KOPT-K1 (cell line): Measurements from ENCODE around the gene OR2L13.
"Not testable (repeated sequence)": the region's sequence is repeated elsewhere in the genome, so short reads cannot be mapped to it uniquely, and the experiment has no call there.

ENCODE experiments used
- H3K27ac ChIP-seq: fragments of 200-600 bp; sonication (generic); 2 replicates; pipeline ENCODE4 v1.5.1; 2016; ENCODE audit warnings: antibody characterized with exemption, mild to moderate bottlenecking, low read depth, low read length; ENCODE audit not compliant: poor library complexity, severe bottlenecking
- H3K36me3 ChIP-seq: fragments of 200-600 bp; sonication (generic); 2 replicates; pipeline ENCODE4 v1.5.1; 2017; ENCODE audit warnings: antibody characterized with exemption, mild to moderate bottlenecking, low read length, moderate library complexity; ENCODE audit not compliant: insufficient read depth
- H3K9me3 ChIP-seq: fragments of 200-600 bp; sonication (generic); 2 replicates; pipeline ENCODE4 v1.5.1; 2017; ENCODE audit warnings: antibody characterized with exemption, low read length, mild to moderate bottlenecking; ENCODE audit not compliant: insufficient read depth, poor library complexity, severe bottlenecking

OR2L13 gene

GRCh38 chr1:248094884-248095283 is at the start of gene OR2L13:
TSS of gene OR2L13 (plus strand) at chr1:248095184. CDS start at chr1:248099376, 4,192 bp downstream.
- Histone ChIP-seq H3K36me3 (no peaks in the 10 kb centered on the region), H3K27ac (no peak within 1 kb of the TSS), H3K9me3 (no peaks in the 10 kb centered on the region)

GRCh38 chr1:248045209-248045608 is 49.8 kb upstream of the OR2L13 start:
- H3K36me3 ChIP-seq = no peaks in the 10 kb centered on the region
- H3K27ac ChIP-seq = no peak overlapping the region
- H3K9me3 ChIP-seq = no peaks in the 10 kb centered on the region

- H3K9me3 ChIP-seq = no peaks in the 10 kb centered on the region
Measured at GRCh38 chr1:248046536-248046935, 48.4 kb upstream of the OR2L13 start, which contains the start of gene OR2L3. TSS of gene OR2L3 (plus strand) at chr1:248046836. CDS start at chr1:248060682, 13,846 bp downstream.

GRCh38 chr1:248047008-248047407 is 48.0 kb upstream of the OR2L13 start:
- H3K9me3 ChIP-seq = no peaks in the 10 kb centered on the region
- no peaks in the 10 kb centered on the region for H3K36me3 ChIP-seq
- no peak overlapping the region for H3K27ac ChIP-seq

More at GRCh38 chr1:248046536-248046935, 48.4 kb upstream of the OR2L13 start, which contains the start of gene OR2L3:
- Histone ChIP-seq H3K27ac (no peak within 1 kb of the TSS), H3K36me3 (no peaks in the 10 kb centered on the region)

GRCh38 chr1:248054671-248055070 is 40.3 kb upstream of the OR2L13 start:
- no peaks in the 10 kb centered on the region for H3K9me3 ChIP-seq
- no peaks in the 10 kb centered on the region for H3K36me3 ChIP-seq
- H3K27ac ChIP-seq = no peak overlapping the region

GRCh38 chr1:248055261-248055660 is 39.7 kb upstream of the OR2L13 start:
- H3K9me3 ChIP-seq = no peaks in the 10 kb centered on the region
- no peak overlapping the region for H3K27ac ChIP-seq

GRCh38 chr1:248065071-248065470 is 29.9 kb upstream of the OR2L13 start:
- Histone ChIP-seq H3K36me3 (no peaks in the 10 kb centered on the region), H3K9me3 (no peaks in the 10 kb centered on the region), H3K27ac (no peak overlapping the region)

More at GRCh38 chr1:248055261-248055660, 39.7 kb upstream of the OR2L13 start:
- H3K36me3 ChIP-seq = no peaks in the 10 kb centered on the region

- H3K9me3 ChIP-seq = no peaks in the 10 kb centered on the region
- H3K36me3 ChIP-seq = no peaks in the 10 kb centered on the region
- no peak overlapping the region for H3K27ac ChIP-seq
Measured at GRCh38 chr1:248065604-248066003, 29.4 kb upstream of the OR2L13 start.

GRCh38 chr1:248083864-248084263 is 11.1 kb upstream of the OR2L13 start:
- not testable (repeated sequence) for H3K9me3 ChIP-seq, H3K36me3 ChIP-seq, H3K27ac ChIP-seq

GRCh38 chr1:248098529-248098928 is 3.5 kb downstream of the OR2L13 start:
- H3K9me3 ChIP-seq = no peaks in the 10 kb centered on the region
- no peaks in the 10 kb centered on the region for H3K36me3 ChIP-seq
- H3K27ac ChIP-seq = no peak overlapping the region

- Histone ChIP-seq H3K36me3 (no peaks in the 10 kb centered on the region), H3K9me3 (no peaks in the 10 kb centered on the region), H3K27ac (no peak overlapping the region)
Measured at GRCh38 chr1:248102847-248103246, 7.9 kb downstream of the OR2L13 start.

- Histone ChIP-seq H3K27ac (no peak overlapping the region), H3K9me3 (peaks cover 16% of the 10 kb centered on the region), H3K36me3 (no peaks in the 10 kb centered on the region)
Measured at GRCh38 chr1:248111157-248111556, 16.2 kb downstream of the OR2L13 start.

- no peak overlapping the region for H3K27ac ChIP-seq
- H3K36me3 ChIP-seq = no peaks in the 10 kb centered on the region
- peaks cover 16% of the 10 kb centered on the region for H3K9me3 ChIP-seq
Measured at GRCh38 chr1:248114890-248115289, 19.9 kb downstream of the OR2L13 start.

GRCh38 chr1:248127653-248128052 is 32.7 kb downstream of the OR2L13 start:
- Histone ChIP-seq H3K9me3 (peaks cover 9% of the 10 kb centered on the region), H3K36me3 (no peaks in the 10 kb centered on the region)

GRCh38 chr1:248136811-248137210 is 41.8 kb downstream of the OR2L13 start:
- H3K36me3 ChIP-seq = no peaks in the 10 kb centered on the region
- H3K27ac ChIP-seq = no peak overlapping the region
- no peaks in the 10 kb centered on the region for H3K9me3 ChIP-seq

More at GRCh38 chr1:248127653-248128052, 32.7 kb downstream of the OR2L13 start:
- no peak overlapping the region for H3K27ac ChIP-seq

GRCh38 chr1:248140846-248141245 is 45.9 kb downstream of the OR2L13 start:
- Histone ChIP-seq H3K36me3 (no peaks in the 10 kb centered on the region), H3K9me3 (no peaks in the 10 kb centered on the region), H3K27ac (no peak overlapping the region)
